ENCODE results near the gene CCDC50. TPM values are rescaled to one million over a fixed set of nuclear protein-coding genes. Genes with fewer than 3 reads are reported as not detected.

The CCDC50 gene
- total RNA-seq, 2 experiments from 2014 or later = 11.8 to 21.3 TPM

GRCh38 chr3:191329654-191330529 lies 698 bp downstream of the CCDC50 start, which contains the start of gene UTS2B:
Gene UTS2B (minus strand): TSS chr3:191330526. CDS start chr3:191282189, 48,337 bp downstream.
- Mint-ChIP-seq H3K4me3 (peak within 1 kb of the TSS; percentile 70), H3K36me3 (peaks cover 2% of the 10 kb centered on the region), H3K27ac (peak within 1 kb of the TSS; percentile 69), H3K4me1 (peaks cover 16% of the 10 kb centered on the region), H3K27me3 (peaks cover 18% of the 10 kb centered on the region), H3K9me3 (ENCODE audit: low read depth) (no peaks in the 10 kb centered on the region)
- no peak for DNase-seq
- CTCF ChIA-PET = no interaction called here
- ATAC-seq = peak; percentile 50

DNA sequence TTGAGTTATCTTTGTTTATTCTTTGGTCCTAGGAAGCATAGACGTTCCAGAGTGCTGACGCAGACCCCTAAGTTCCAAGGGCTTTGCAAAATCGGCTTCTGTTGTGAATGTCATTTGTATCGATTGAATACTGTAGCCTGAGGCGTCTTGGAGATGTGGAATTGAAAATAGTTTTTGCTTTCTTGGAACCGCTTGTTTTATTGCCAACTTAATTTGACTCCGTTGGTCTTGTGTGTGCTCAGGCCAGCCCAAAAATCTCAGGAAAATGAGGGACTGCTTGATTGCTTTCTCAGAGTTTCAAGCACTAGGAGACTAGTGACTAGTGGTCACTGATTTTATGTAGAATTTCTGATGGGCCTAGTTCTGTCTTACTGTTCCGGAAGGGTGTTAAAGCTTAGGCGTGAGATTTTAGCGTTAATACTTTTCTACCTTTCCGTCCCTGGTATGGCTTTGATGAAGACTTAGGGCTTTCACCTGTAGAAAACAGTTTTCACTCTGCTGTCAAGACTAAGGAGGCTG lies 1.4 kb downstream of the CCDC50 start:
- CTCF ChIA-PET = no interaction called here
- Mint-ChIP-seq H3K4me1 (peaks cover 16% of the 10 kb centered on the region), H3K9me3 (ENCODE audit: low read depth) (no peaks in the 10 kb centered on the region), H3K27ac (peak overlapping the region; percentile 19), H3K27me3 (peaks cover 18% of the 10 kb centered on the region), H3K36me3 (peaks cover 2% of the 10 kb centered on the region), H3K4me3 (peak overlapping the region; percentile 70)
- ATAC-seq (no peak), DNase-seq (no peak)

DNA sequence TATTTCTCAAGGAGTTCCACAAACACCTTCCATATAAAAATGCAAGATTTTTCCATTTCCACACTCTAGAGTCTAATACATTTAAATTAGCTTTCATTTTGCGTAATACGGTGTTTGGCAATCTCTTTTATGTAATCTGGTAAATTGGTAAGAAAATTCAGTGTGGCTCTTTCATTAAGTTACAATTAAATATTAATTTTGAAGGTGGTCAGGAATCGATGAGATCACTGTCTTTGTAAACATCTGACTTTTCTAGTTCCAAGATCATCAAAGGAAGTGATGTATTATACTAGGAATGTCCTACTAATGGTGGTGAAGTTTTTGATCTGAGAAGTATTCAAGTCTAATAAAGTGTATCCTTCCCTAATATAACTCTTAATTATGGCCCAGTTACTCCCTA lies 2.2 kb downstream of the CCDC50 start:
- Mint-ChIP-seq H3K4me1 (peaks cover 16% of the 10 kb centered on the region), H3K27me3 (peaks cover 18% of the 10 kb centered on the region), H3K9me3 (ENCODE audit: low read depth) (no peaks in the 10 kb centered on the region), H3K36me3 (peaks cover 2% of the 10 kb centered on the region), H3K4me3 (no peak overlapping the region), H3K27ac (no peak overlapping the region)
- CTCF ChIA-PET = interaction anchor here (0.8 kb wide), 1 partner anchor 9 kb away, joined by 3 read pairs; no protein-coding TSS in a partner anchor
- DNase-seq = no peak
- no peak for ATAC-seq

DNA sequence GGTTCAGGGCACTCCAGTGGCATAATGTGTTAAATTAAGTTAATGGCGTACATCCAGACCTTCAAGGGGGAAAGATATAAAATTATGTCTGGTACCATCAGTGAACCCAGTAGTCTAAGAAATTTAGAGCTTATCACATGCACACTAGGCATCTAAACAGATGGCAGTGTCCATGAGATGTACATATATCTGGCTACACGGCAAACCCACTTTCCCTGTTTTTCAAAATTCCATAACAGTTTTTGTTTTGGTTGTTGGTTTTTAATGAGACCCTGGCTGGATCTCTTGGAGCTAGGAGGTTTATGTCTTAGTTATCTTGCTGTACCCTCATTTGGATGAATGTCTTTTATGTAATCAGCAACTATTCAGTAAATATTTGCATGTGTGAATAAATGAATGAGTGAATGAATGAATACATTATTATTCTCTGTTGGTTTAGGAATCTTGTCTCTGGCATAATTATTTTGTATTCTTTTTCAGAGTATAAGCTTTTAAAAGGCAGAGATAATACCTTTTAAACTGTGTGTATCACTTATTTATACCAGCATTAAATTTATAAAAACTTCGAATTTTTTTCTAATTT lies 4.2 kb downstream of the CCDC50 start:
- no peak for ATAC-seq
- Mint-ChIP-seq H3K4me3 (no peak overlapping the region), H3K27ac (no peak overlapping the region), H3K27me3 (peaks cover 16% of the 10 kb centered on the region), H3K9me3 (ENCODE audit: low read depth) (no peaks in the 10 kb centered on the region), H3K36me3 (peaks cover 2% of the 10 kb centered on the region), H3K4me1 (peaks cover 14% of the 10 kb centered on the region)
- CTCF ChIA-PET = interaction anchor here (1.6 kb wide), 1 partner anchor 44 kb away, joined by 3 read pairs; no protein-coding TSS in a partner anchor
- no peak for DNase-seq

DNA sequence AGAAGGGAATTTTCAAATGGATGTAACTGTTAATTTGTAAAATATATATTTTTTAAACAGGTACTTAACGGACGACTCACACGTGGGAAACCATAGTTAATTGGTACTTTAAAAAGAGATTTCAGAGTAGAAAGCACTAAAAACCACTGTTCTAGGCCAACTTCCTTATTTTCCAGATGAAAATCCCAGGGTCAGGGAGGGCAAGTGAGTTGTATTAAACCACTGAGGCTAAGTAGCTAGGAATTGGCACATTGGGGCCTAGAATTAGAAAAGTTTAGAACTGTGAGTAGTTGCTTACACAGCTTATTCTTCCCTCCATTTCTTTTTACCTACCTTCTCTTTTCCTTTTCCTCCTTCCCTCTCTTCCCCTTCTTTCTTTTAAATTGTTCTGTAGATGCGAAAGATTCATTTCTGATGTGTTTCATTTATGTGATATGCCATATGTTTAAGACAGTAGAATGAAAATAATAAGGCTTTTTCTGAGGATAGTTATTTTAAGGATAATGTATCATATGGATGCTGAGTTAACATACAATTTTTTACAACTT lies 5.2 kb downstream of the CCDC50 start:
- Mint-ChIP-seq H3K27ac (no peak overlapping the region), H3K27me3 (peaks cover 12% of the 10 kb centered on the region), H3K9me3 (ENCODE audit: low read depth) (no peaks in the 10 kb centered on the region), H3K36me3 (peaks cover 2% of the 10 kb centered on the region), H3K4me3 (no peak overlapping the region), H3K4me1 (peaks cover 9% of the 10 kb centered on the region)
- CTCF ChIA-PET = interaction anchor here (1.6 kb wide), 1 partner anchor 45 kb away, joined by 3 read pairs; no protein-coding TSS in a partner anchor
- DNase-seq = no peak
- ATAC-seq = no peak

DNA sequence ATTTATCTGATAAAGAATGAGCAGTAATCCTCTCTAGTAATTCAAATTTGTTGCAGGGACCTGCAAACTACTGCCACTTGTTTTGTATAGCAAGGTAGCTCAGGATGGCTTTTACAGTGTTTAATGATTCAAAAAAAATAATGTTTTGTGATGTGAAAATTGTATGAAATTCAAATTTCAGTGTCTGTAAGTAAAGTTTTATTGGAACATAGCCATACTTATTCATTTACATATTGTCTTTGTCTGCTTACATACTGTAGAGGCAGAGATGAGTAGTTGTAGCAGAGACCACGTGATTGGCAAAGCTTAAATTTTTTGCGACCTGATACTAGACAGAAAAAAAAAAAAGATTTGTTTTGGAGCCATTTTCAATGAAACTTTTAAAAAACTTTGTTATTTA lies 7.6 kb downstream of the CCDC50 start:
- no peaks in the 10 kb centered on the region for H3K27me3 Mint-ChIP-seq
- no peak for ATAC-seq
- no peaks in the 10 kb centered on the region for H3K36me3 Mint-ChIP-seq
- H3K4me3 Mint-ChIP-seq = no peak overlapping the region
- no peak overlapping the region for H3K27ac Mint-ChIP-seq
- no peak for DNase-seq
- CTCF ChIA-PET = no interaction called here
- no peaks in the 10 kb centered on the region for H3K9me3 Mint-ChIP-seq (ENCODE audit: low read depth)
- H3K4me1 Mint-ChIP-seq = no peaks in the 10 kb centered on the region

GRCh38 chr3:191338177-191338488 lies 8.9 kb downstream of the CCDC50 start:
- H3K4me3 Mint-ChIP-seq = no peak overlapping the region
- H3K27me3 Mint-ChIP-seq = no peaks in the 10 kb centered on the region
- CTCF ChIA-PET = no interaction called here
- DNase-seq (no peak), ATAC-seq (no peak)
- H3K27ac Mint-ChIP-seq = no peak overlapping the region
- H3K36me3 Mint-ChIP-seq = no peaks in the 10 kb centered on the region
- H3K9me3 Mint-ChIP-seq (ENCODE audit: low read depth) = no peaks in the 10 kb centered on the region
- H3K4me1 Mint-ChIP-seq = no peaks in the 10 kb centered on the region

DNA sequence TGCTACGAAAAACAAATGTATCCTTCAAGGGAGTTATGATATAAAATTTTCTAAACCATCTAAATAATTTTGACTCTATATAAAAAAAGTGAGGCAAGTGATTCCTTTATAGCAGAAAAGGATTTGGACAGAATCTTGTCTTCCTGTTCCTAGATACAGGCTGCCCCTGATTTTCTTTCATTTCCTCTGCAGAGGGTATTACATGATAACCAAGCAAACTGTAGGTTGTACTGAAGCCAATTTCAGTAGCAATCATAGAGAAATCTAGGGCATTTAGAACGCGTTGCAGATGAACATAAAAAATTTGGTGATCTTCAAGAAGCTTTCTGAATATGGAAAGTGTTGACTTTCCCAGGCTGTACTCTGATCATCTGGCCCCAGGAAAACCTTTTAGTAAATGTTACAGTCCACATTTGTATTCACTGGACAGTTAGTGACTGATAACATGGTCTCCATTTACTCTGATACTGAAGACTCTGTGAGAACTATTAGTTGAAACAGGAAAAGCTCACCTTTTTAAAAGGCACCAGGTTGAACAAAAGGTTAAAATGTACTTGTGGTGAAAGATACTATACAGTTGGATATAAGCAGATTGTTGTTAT lies 10.2 kb downstream of the CCDC50 start:
- H3K9me3 Mint-ChIP-seq (ENCODE audit: low read depth) = no peaks in the 10 kb centered on the region
- ATAC-seq (no peak), DNase-seq (no peak)
- H3K4me1 Mint-ChIP-seq = no peaks in the 10 kb centered on the region
- H3K27ac Mint-ChIP-seq = no peak overlapping the region
- H3K27me3 Mint-ChIP-seq = no peaks in the 10 kb centered on the region
- CTCF ChIA-PET = interaction anchor here (1.4 kb wide), 1 partner anchor 8 kb away, joined by 3 read pairs; no protein-coding TSS in a partner anchor
- H3K36me3 Mint-ChIP-seq = no peaks in the 10 kb centered on the region
- H3K4me3 Mint-ChIP-seq = no peak overlapping the region

DNA sequence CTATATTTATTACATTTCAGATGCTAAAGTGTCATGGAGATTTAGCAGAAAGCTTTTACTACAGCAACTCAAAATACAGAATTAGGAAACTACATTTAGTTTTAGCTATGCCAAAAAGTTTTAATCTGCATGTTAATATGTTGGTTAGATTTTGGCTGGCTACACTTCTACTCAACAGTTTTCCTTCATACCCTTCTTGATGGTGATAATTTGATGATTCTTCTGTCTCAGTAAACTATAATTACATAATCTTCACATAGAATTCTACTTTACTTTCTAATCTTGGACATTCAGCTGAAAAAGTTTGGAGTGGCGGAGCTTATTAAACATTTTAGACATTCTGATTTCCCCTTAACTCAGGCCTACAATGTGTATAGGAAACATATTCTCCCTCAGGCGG lies 11.2 kb downstream of the CCDC50 start:
- ATAC-seq = no peak
- Mint-ChIP-seq H3K4me3 (no peak overlapping the region), H3K27me3 (no peaks in the 10 kb centered on the region), H3K9me3 (ENCODE audit: low read depth) (no peaks in the 10 kb centered on the region), H3K4me1 (no peaks in the 10 kb centered on the region), H3K36me3 (no peaks in the 10 kb centered on the region), H3K27ac (no peak overlapping the region)
- CTCF ChIA-PET = interaction anchor here (1.4 kb wide), 1 partner anchor 8 kb away, joined by 3 read pairs; no protein-coding TSS in a partner anchor
- DNase-seq = no peak

- DNase-seq = no peak
- H3K36me3 Mint-ChIP-seq = no peaks in the 10 kb centered on the region
These were observed 11.8 kb downstream of the CCDC50 start for GRCh38 chr3:191340966-191341365.

DNA sequence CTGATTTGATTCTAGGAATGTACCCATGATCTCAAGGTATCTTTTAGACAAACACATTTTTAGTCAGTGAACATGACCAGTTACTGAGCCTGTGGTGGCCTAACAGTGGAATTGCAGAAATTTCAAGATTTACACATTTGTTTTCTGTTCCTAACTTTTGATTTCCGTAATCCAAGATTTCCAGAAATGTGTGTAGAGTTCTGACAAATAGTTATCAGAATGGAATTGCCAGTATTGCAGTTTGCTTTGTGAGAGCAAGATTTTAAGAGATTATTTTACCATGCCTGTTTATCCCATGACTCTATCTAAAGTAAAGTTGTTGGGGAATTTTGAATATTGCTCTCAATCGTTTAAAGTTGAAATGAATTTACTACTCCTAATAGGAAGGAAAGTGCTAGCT lies 12.8 kb downstream of the CCDC50 start:
- CTCF ChIA-PET = no interaction called here
- H3K27ac Mint-ChIP-seq = no peak overlapping the region
- DNase-seq (no peak), ATAC-seq (no peak)
- H3K4me3 Mint-ChIP-seq = no peak overlapping the region
- no peaks in the 10 kb centered on the region for H3K27me3 Mint-ChIP-seq
- no peaks in the 10 kb centered on the region for H3K36me3 Mint-ChIP-seq
- no peaks in the 10 kb centered on the region for H3K4me1 Mint-ChIP-seq
- H3K9me3 Mint-ChIP-seq (ENCODE audit: low read depth) = no peaks in the 10 kb centered on the region

More at GRCh38 chr3:191340966-191341365, 11.8 kb downstream of the CCDC50 start:
- ATAC-seq = no peak
- H3K4me3 Mint-ChIP-seq = no peak overlapping the region
- no peaks in the 10 kb centered on the region for H3K9me3 Mint-ChIP-seq (ENCODE audit: low read depth)
- CTCF ChIA-PET = interaction anchor here (1.4 kb wide), 1 partner anchor 9 kb away, joined by 3 read pairs; no protein-coding TSS in a partner anchor
- no peak overlapping the region for H3K27ac Mint-ChIP-seq
- no peaks in the 10 kb centered on the region for H3K4me1 Mint-ChIP-seq
- H3K27me3 Mint-ChIP-seq = no peaks in the 10 kb centered on the region

DNA sequence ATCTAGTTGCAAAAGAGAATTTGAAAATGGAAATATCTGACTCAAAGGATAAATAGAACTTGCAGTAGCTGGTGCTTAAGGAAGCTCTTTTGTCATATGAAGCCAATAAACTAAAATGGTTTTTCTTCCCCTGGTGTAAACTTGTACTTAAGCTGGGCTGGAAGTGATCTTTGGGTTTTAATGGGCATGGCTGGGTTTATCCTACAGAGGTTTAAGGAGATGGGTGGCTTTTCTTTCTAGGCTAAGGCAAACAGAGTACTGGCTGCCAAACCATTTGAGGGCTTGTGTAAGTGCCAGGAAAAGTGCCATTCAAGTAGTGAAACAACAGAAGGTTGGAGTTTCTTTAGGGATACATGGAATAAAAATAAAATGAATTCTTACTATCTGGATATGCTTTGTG lies 13.2 kb downstream of the CCDC50 start:
- CTCF ChIA-PET = no interaction called here
- no peak for DNase-seq
- no peak overlapping the region for H3K4me3 Mint-ChIP-seq

DNA sequence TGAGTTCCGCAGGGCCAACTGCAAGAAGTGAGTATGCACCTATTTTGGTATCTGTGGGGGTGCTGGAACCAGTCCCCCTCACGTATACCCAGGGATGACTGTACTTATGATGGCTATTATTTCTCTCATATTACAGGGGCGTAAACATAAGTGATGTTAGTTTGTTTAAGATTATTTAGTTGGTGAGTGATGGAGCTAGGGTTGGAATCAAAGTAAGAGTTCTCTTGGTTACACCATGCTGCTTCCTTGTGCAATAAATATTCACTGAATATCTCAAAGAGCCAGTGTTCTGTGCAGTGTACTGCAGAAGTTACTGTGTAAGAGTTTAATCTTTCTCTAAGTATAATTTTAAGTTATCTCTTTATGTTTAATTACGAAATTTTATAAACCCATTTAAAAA lies 13.9 kb downstream of the CCDC50 start:
- Mint-ChIP-seq H3K9me3 (ENCODE audit: low read depth) (no peaks in the 10 kb centered on the region), H3K36me3 (no peaks in the 10 kb centered on the region), H3K27me3 (no peaks in the 10 kb centered on the region), H3K27ac (no peak overlapping the region), H3K4me1 (no peaks in the 10 kb centered on the region), H3K4me3 (no peak overlapping the region)
- CTCF ChIA-PET = no interaction called here
- DNase-seq = no peak
- no peak for ATAC-seq

More for the DNA sequence above, 13.2 kb downstream of the CCDC50 start:
- no peaks in the 10 kb centered on the region for H3K4me1 Mint-ChIP-seq
- no peak overlapping the region for H3K27ac Mint-ChIP-seq
- no peaks in the 10 kb centered on the region for H3K36me3 Mint-ChIP-seq
- no peak for ATAC-seq
- H3K9me3 Mint-ChIP-seq (ENCODE audit: low read depth) = no peaks in the 10 kb centered on the region
- no peaks in the 10 kb centered on the region for H3K27me3 Mint-ChIP-seq
